Ovary (tissue), 3 donors: ENCODE measurements around the gene SIM1.

ENCODE experiments used
- CTCF ChIP-seq, 3 donors: fragments of 450-650 bp in 2 of 3; fragments of 200-600 bp in 1 of 3; IDR thresholded peaks; one replicate each; pipeline versions ENCODE4 v1.5.1 to v1.8.0; 2016 to 2022; ENCODE audit warnings: antibody characterized with exemption in 3 of 3, mild to moderate bottlenecking in 1 of 3
- POLR2A ChIP-seq: fragments of 450-650 bp; IDR thresholded peaks from one replicate; pipeline ENCODE4 v1.6.1; 2017; ENCODE audit warnings: antibody characterized with exemption, mild to moderate bottlenecking, moderate library complexity
- donor health status: DM: no; HTN: no; CAD: no.

DNA sequence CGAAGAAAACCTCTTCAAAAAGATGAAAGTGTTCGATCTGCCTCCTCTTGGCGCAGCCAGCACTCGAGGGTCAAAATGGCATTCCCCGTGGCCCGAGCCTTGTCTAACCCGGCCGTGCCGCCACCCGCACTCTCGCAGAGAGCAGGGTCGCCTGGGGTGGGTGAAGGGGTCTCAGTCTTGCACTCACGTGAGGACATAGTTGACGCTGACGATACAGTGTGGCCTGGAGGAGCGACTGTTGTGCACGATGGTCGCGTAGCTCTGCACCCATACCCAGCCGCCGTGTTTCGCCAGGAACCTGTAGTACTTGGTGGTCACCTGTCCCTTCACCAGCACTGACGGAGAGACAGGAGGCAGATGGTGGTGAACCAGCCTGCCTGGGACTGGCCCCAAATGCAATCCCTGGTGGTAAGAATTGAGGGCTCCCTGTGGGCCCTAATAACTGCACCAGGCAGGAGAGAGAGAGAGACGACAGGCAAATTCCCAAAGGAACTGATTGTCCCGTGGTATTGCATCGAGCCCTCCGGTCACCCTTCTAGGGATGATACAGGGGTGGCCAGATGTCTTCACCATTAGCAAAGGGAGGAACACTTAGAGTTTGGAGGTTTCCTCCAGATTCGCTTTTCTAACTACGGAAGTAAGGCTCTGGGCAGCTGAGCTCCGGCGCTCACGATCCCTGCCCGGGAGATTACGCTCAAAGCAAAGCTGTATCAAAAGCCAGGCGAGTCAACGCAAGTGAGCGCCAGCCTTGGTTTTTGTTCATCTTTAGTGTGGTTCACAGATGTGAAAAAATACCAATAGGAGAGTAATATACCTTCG lies 17.4 kb downstream of the SIM1 start:
- no peak for TF ChIP-seq CTCF (IDR thresholded peaks at IDR 0.05)
- TF ChIP-seq POLR2A = no peak
